CD4-positive, alpha-beta T cell treated with Interleukin-15 for 4 hours (primary cell): ENCODE data around the gene TPBGL.
"Not testable (repeated sequence)": the region's sequence is repeated elsewhere in the genome, so short reads cannot be mapped to it uniquely, and the experiment has no call there.

Source experiments
- DNase-seq: peaks from one replicate; pipeline ENCODE4 v3.0.0-alpha.2; 2020; ENCODE audit warnings: low spot score

Gene TPBGL

DNA sequence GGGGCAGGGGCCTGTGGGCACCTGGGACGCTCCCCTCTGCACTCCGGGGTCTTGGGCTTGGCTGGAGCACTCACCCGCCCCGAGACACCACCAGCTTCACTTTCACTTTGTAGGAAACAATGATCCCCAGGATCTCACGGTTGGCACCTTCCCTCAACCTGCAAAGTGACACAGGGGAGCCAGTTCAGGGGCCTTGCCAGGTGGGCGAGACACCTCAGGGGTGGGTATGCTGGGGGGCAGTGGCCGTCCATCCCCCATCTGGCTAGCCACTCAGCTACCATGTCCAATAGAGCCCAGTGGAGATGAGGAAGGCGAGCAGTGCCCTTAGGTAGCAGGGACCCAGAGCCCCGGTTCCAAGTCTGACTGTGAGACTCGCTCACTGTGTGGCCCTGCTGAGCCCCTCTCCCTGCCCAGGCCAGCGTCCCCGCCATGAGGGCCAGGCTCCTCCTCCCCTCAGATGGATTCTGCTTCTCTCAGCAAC lies 32.3 kb downstream of the TPBGL start:
- no peak for DNase-seq

DNA sequence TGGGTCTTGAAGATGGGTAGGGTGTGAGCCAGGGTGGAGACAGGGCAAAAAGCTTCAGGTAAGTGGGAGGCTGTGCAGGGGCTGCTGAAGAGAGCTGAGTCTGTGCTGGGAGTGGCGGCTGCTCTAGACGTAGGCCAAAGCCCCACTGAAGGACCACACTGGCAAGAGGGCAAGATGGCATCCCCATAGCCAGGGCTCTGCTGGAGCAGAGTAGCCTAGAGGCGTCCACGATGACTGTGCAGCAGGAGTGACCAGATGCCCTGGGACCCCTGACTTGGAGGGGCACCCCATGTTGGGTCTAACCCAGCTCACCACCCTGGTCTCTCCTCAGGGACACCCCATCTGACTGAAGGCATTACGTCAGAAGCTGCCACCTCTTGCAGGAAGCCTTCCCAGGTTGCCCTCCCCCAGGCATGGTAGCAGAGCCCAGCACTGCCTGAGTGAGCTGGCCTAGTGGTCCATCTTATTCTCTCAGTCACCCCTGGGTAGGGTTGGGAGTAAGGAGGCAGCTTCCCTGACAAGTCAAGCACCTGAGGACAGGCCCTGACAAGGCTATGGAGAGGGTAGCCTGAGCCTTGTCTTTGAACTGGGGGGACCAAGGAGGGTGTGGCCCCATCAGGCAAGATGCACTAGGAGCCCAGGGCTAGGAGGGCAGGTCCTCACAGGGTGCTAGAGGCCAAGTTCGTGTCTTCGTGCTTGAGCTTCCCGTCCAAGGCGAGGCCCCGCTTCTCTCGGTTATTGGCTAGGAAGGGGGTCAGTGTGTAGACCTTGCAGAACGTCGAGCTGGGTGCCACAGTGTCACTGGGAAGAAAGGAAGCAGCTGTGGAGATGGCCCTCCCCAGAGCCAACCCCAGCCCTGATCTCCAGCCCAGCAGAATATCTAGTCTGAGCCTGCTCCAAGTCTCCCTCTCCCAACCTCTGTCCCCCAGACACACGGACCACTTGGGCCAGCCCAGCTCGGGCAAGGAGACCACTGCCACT lies 33.1 kb downstream of the TPBGL start:
- no peak for DNase-seq

DNA sequence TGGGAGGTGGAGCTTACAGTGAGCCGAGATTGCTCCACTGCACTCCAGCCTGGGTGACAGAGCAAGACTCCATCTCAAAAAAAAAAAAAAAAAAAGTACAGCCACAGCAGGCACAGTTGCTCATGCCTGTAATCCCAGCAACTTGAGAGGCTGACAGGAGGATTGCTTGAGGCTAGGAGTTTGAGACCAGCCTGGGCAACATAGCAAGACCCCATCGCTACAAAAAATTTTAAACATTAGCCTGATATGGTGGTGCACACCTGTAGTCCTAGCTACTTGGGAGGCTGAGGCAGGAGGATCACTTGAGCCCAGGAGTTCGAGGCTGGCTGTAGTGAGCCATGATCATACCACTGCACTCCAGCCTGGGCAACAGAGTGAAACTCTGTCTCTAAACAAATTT lies 34.1 kb downstream of the TPBGL start:
- DNase-seq = not testable (repeated sequence)

DNA sequence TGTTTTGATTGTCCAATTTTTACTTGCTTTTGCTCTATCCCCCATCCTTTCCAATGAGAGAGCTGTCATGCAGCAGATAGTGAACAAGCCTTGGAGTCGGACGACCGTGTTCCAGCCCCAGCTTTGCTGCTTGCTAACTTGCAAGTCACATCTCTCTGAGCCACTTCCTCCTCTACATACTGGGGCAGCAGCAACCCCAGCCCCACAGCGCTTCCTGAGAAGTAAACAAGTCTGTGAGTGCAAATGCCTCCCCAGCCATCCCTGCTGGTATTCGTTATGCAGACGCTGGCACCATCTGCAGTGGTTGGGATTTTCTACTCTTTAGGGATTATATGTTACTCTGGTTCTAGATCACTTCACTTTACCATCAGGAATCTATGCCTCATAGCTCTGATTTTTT lies 35.0 kb downstream of the TPBGL start:
- peak; percentile 79 for DNase-seq

DNA sequence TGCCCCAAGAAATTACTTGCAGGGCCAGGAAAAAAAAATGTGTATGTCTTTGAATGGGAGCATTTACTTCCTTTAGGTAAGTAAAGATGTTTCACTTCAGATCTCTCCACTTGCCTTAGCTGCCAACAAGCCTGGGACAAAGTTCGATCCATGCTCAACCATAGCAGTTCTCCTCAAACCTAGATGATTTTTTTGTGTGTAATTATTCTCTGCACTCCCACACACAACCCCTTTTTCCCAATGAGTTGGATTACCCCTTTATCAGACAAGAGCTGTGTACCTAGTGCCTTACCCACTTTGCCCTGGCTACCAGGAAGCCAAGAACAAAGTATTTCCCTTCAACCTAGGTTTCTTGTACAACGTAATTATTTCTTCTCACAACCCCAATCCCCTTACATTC lies 35.6 kb downstream of the TPBGL start:
- peak; percentile 8 for DNase-seq

DNA sequence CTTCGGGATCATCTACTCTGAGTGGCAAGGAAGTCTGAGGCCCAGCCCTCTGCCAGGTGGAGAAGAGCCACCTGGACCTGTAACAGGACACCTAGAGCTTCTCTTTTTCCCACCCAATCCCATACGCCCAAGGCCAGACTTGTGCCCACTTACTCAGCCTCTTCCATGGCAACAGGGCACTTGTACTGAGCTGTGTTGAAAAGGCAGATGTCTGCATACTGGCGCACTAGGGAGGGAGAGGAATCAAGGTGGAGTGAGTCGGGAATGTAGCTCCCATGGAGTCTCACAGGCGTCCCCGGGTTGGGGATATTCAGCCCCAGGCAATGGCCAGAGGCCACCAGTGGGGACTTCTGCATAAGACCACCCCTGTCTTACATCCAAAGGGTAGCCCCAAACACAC lies 36.1 kb downstream of the TPBGL start:
- no peak for DNase-seq

DNA sequence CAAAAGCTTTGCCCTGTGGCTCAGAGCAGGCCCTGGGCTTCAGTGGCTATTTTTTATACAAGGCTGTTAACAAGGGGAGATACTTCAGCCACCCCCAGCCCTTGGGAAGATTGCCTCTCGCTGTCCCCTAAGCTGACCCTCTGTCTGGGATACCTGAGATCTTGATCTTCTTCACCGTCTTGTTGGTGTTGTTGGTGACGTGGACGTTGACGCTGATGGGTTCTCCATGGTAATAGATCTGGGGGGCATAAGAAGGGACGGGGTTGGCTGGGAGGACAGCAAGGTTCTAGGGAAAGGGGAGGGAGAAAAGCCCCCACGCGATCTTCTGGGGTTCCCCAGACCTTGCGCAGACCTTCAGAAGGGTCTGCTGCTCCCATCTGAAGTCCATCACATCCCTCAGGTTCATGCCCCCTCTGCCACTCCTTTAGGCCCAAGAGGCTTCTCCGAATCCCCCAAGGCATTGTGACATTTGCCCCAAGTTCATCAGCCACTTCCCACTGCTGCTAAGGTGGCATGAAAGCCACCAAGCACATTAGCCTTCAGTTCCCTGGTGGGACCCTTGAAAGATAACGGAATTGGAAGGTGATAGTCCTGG lies 36.7 kb downstream of the TPBGL start:
- DNase-seq = no peak

DNA sequence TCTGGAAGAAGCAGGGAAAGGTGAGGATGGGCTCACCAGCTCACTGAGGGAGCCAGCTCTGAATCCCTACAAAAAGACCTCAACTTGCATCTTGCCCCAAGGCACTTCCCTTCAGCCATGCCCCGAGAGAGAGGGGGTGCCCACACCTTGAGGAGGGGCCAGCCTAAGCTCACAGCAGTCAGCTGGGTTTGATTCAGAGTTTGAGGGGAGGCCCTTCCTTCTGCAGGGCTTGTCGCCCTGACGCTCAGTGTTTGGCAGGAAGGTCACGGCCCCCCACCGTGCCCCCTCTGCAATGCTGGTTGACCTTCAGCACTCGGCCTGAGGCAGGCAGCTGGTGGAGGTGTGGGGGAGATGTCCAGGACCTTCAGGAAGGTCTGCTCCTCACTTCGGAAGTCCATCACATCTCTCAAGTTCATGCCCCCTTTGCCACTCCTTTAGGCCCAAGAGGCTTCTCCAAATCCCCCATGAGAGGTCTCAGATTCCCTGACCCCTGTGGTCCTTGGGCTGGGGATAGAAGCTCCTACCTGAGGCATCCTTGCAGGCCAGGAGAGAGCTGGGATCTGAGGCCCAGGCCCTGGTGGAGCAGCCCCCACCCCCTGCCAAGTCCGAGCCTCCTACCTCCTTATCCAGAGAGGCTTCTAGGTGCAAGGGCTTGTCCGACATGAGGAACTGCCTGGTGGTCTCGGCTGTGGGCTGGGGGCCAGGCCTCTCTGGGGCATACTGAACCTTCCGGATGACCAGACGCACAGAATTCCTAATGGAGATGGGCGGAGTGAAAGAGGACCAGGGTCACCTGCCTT lies 37.6 kb downstream of the TPBGL start:
- DNase-seq = no peak

DNA sequence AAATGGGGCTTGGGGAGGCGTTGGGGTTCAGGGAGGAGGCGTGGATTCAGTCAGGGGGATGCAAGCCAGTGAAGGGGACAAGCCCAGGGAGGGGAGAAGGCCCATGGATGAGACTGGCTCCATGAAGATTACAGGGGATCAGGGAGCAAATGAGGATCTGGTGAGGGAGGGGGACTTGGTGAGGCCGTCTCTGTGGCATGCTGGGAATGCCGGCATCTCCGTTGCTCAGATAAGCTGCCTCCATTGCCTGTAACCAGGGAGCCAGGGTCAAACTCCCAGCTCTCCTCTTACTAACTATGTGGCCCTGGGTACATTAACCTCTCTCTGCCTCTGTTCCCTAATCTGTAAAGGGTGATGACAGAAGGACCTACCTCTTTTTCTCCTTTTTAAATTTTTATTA lies 38.7 kb downstream of the TPBGL start:
- no peak for DNase-seq

DNA sequence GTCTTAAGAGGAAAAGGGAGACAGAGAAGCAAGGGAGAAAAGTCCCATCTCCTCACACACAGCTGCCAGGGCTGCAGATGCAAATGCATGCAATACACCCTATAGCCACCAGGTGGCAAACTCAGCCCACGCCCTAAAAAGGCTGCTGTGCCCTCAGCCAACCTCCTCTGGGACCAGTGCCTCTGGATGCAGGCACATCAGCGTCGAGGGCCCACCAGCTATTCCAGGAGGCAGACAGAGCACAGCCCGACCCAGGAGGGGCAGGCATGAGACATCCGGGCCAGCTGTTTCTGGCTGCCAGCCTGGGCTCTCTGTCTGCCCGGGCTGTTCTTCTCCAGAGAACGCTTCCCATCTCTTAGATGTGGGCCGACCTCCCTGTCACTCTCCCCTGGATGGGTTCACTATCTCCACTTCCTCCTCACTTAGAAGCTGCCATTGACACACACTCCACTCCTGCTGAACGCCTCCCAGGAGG lies 39.7 kb downstream of the TPBGL start:
- DNase-seq = peak; percentile 76

DNA sequence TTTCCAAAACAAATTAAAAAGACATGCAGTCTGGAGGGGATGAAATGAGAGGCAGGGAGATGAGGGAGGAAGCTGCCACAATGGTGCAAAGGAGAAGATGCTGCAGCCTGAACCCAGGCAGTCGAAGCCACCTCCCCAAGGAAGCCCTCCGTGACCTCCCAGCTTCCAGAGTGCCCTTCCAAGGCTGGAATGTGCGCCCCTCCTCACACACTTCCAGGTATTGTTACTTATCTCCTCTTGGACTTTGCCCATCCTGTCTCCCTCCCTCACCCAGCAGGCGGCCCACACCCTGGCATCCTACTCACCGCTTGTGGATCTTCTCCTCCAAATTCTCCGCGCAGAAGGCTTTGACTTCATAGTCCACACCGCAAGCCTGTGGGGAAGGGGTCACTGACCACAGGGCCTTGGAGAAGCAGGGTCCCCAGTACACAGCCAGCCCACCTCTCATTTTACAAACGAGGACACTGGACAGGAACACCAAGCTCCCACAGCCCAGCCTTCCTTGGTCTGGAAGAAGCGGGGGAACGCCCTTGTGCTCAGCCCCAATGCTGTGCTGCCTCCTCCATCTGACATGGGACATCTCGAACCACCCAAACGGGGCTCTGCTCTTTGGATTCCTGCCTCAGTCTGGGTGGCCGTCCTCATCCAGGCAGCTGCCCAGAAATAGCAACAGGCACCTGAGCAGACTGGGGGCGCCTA lies 40.3 kb downstream of the TPBGL start:
- no peak for DNase-seq

DNA sequence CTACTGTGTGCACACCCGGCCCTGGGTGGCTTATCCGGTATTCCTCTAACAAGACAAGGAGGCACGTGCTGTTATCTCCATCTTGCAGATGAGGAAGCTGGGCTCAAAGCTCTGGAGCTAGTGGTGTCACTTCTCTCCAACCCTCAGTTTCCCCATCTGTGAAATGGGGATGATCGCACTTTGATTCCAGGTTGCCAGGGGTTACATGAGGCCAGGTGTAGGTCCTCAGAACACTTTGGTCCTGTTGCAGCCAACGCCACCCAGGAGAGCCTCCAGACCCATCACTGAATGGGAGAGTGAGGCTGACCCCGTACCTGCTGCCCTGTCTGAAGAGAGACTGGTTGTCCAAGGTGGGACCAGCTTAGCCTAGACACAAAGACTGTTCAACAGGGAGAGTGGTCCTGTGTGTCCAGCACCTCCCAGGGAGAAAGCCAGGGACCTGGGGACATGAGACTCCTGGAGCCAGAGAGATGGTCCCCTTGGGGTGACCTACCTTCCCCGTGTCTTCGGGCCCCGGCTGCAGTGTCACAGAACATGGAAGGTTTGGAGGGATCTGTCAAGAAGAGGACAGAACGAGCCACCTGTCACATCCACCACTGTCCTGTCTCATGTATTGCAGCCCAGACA lies 41.0 kb downstream of the TPBGL start:
- no peak for DNase-seq

DNA sequence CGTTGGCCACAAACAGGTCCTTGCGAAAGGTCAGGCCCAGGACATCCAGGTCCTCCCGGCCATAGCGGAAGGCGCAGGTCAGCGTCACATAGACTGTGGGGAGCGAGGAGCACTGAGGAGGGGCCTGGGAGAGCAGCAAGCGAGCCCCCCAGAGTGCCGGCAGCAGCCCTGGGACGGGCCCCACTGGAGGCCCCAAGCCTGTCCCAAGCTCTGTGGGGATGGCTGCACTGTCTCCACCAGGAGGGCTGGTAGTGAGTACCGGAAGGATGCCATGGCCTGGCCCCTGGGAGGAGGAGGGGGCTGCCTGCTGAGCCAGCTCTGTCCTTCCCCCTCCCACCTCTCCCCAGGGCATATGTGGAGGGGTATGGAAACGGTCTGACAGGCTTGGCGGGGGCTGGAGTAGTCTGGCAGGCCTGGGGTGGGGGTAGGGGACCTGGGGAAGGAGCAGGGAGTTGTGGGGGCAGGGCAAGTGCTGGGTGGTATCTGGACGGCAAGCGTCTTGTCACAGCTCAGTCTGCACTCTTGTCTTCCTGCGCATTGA lies 42.9 kb downstream of the TPBGL start:
- no peak for DNase-seq

DNA sequence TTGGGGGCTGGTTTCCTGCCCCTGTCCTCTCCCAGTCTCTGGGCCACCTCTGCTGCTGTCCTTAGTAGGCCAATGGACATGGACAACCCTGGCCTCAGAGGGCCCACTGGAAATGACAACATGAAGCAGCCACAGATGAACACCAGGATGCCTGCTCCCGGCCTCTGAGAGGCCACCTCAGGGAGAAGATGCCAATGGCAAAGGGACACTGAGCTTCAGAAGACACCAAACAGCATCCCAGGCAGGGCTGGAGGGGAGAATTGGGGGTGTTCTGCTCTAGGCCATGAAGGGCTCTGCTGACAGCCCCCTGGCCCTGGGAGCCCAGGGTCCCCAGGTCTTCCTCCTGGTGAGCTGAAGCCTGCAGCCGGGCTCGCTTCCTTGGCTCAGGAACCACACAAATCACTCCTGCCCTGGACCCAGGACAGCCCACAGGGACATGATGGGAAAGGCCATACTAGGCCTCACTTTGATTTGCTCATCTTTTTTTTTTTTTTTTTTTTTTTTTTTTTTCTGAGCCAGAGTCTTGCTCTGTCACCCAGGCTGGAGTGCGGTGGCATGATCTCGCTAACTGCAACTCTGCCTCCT lies 45.3 kb downstream of the TPBGL start:
- DNase-seq = no peak

DNA sequence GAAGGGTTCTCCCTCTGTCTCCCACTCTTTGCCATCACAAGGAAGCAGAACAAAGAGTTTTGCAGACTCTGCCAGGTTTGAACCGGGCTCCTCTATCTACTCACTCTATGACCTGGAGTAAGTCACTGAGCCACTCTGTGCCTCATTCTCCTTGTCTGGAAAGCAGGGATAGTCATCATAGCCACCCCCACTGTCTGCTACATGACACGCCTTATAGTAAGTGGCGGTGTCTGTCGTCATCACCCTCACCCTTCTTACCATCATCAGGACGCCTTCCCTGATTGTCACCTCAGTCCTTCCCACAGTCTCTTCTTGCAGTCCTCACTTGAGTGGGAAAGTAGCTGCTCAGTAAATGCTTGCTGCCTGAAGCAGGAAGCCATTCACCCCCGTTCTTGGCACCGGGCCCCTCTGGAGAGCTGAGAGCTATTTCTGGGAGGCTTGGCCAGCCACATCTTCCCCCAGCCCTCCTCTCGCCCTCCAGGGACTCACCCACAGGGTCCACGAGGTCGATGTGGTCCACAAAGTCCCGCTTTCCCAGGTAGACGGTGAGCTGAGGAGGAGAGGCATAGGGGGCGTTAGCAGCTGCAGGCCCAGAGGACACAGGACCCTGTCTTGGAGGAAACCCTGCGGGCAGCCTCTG lies 46.4 kb downstream of the TPBGL start:
- DNase-seq = no peak

DNA sequence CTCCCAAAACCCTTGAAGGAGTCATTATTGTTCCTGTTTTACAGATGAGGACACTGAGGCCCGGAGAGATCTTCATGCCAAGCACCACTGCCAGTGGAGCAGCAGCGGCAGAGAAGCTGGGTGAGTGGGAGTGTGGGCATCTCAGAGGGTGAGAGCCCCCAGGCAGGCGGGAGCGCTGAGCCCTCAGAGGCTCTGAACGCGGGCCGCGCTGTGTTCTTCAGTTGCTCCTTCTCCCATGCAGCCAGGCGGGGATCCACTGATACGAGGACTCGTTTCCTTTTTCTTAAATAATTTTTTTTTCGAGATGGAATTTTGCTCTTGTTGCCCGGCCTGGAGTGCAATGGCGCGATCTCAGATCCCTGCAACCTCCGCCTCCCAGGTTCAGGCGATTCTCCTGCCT lies 47.0 kb downstream of the TPBGL start:
- DNase-seq = no peak

DNA sequence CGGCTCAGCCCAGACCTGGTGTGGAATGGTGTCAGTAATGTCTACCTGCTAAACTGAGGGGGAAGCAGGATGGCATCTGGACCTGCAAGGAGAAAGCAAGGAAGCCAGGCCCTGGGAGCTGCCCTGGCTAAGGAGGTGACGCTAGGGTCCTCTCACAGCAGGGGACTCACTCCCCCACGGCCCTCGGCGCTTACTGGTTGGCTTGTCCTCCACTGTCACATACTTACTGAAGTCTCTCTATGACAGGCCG lies 48.9 kb downstream of the TPBGL start:
- no peak for DNase-seq

DNA sequence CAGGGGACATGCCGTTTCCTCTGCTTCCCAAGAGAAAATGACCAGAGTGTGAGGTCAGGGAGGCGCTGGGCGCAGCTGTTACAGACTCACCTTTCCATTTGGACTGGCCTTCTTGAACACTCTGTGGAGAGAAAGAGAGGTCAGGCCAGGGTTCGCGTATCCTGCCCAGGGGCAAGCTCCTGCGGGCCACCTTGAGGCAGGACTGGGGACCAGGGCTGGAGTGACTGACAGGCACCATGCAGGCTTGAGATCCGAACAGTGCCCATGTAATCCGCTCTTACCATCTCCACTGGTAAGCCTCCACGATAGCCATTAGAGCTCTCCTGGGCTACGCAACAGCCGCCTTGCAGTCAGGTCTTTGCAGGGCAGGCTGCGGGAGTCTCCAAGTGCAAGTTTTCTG lies 49.3 kb downstream of the TPBGL start:
- DNase-seq = no peak

DNA sequence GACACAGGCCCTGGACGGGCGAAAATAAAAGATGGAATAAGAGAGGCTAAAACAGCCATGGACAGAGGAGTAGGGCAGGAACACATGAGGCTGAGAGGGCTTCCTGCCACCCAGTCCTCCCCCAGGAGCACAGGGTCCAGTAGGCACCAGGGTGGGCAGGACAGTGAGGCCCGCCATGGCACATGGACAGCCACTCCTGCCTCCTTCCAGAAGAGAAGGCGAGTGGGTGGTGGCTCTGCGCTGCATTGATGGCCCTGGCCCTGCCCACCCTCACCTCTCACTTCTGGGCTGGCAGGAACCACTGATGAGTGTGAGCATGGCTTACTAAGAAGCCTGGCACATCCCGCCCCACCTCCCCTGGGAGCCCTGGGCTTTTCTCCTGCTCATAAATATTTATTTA lies 51.2 kb downstream of the TPBGL start:
- DNase-seq = no peak

DNA sequence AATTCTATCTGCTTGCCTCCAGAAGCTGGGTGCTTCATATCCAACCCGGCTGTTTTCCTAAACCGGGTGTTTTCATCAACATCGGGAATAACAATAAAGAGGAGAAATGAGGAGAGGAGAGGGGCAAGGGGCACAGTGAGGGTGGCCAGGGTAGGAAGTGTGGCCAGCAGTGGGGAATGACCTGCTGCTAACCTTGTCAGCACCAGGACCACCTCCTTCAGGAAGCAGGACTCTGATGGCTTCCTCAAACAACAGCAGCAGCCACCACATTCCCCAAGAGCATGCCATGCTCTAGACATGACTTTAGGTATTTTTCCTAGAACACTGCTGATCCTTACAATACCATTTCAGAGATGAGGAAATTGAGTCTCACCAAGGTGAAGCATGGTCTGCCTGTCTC lies 52.4 kb downstream of the TPBGL start:
- no peak for DNase-seq
